Measurements from ENCODE around the gene LIPH.

LIPH gene

GRCh38 chr3:185527364-185527763 lies 25.0 kb downstream of the LIPH start:
- TF ChIP-seq ZFX (IDR thresholded peaks at IDR 0.05) = no peak
- TF ChIP-seq, protein P1, sequence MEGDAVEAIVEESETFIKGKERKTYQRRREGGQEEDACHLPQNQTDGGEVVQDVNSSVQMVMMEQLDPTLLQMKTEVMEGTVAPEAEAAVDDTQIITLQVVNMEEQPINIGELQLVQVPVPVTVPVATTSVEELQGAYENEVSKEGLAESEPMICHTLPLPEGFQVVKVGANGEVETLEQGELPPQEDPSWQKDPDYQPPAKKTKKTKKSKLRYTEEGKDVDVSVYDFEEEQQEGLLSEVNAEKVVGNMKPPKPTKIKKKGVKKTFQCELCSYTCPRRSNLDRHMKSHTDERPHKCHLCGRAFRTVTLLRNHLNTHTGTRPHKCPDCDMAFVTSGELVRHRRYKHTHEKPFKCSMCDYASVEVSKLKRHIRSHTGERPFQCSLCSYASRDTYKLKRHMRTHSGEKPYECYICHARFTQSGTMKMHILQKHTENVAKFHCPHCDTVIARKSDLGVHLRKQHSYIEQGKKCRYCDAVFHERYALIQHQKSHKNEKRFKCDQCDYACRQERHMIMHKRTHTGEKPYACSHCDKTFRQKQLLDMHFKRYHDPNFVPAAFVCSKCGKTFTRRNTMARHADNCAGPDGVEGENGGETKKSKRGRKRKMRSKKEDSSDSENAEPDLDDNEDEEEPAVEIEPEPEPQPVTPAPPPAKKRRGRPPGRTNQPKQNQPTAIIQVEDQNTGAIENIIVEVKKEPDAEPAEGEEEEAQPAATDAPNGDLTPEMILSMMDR (conservative IDR thresholded peaks at IDR 0.05) = no peak
- no peak overlapping the region; the same call in 1 of the 2 replicates for H3K27ac ChIP-seq

GRCh38 chr3:185526349-185526951 lies 25.9 kb downstream of the LIPH start:
- TF ChIP-seq ZFX (IDR thresholded peaks at IDR 0.05) = no peak
- TF ChIP-seq, protein P1 (conservative IDR thresholded peaks at IDR 0.05) = no peak
- H3K27ac ChIP-seq = no peak overlapping the region

- TF ChIP-seq, protein P1 (conservative IDR thresholded peaks at IDR 0.05) = no peak
- TF ChIP-seq ZFX (IDR thresholded peaks at IDR 0.05) = no peak
- no peak overlapping the region for H3K27ac ChIP-seq
Measured at GRCh38 chr3:185521349-185522138, 30.8 kb downstream of the LIPH start.

DNA sequence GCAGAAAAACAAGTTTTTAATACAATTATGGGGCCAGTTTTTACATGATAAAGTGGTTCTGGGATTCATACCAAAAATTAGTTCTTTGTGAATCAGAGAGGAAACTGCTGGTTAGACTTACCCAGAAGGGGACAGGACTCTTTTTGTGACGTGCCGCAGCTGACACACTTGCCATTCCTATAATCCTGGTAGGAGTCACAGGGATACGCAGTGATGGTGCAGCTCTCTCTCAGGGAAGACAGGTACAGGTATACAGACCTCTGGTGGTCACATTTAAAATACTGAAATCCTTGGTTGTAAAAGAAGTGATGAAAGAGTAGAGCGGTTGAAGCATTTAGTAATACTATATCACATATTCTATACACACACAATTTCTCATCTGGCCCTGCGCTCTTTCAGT lies 33.4 kb downstream of the LIPH start:
- TF ChIP-seq, protein P1 (conservative IDR thresholded peaks at IDR 0.05) = no peak
- no peak for TF ChIP-seq ZFX (IDR thresholded peaks at IDR 0.05)
- no peak overlapping the region for H3K27ac ChIP-seq

DNA sequence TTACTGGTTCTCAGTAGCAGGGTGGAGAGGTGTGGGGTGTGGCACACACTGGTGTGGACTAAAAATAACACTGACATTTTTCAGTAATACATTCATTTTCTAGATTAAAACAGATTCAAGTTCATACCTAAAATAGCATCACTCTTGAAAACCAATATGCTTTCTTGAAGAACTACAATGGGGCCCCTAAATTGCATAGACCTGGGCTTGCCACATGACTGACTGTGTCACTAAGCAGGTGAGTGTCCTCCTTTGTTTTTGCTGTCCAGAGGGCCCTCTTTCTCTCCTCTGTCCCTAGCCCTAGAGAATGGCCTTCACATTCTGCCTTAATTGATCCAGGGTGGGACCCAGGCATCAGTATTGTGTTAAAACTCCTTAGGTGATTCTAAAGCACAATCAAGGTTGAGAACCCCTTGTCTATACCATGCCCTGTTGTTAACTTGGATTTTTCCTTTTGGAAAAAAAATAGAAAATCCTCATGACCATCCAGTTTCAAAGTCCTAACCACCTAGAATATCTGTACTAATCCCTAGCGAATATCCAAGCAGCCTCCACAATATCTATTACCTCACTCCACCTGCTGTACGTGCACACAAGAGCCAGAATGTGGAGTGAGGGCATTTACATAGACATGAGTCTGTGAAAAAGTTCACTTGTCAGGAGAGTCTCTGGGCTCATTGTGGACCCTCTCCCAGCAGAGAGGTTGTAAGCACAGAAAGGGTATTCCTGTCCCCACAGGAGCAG lies 34.8 kb downstream of the LIPH start:
- TF ChIP-seq ZFX (IDR thresholded peaks at IDR 0.05) = no peak
- TF ChIP-seq, protein P1 (conservative IDR thresholded peaks at IDR 0.05) = no peak
- H3K27ac ChIP-seq = no peak overlapping the region

DNA sequence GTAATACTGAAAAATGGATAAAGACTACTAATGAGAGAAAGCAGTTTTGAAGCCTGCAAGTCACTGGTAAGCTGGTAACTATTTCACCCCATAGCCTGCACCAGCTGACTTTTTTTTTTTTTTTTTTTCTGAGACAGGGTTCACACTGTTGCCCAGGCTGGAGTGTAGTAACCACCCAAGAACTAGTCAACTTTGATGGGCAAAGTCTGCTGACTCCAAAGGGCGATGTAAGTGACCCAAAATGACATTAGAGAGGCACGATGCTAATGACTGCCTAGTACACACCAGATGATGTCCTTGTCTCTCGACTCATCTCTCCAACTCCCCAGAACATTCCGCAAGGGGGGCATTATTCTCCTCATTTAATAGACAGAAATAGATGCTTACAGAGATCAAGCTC lies 40.7 kb downstream of the LIPH start:
- no peak overlapping the region for H3K27ac ChIP-seq
- TF ChIP-seq, protein P1 (conservative IDR thresholded peaks at IDR 0.05) = no peak
- no peak for TF ChIP-seq ZFX (IDR thresholded peaks at IDR 0.05)
